Right cardiac atrium (tissue), 5 donors: ENCODE measurements around the gene IRAK3. TPM values are rescaled to one million over a fixed set of nuclear protein-coding genes. Genes with fewer than 3 reads are reported as not detected.

Experiments
- ATAC-seq, 2 donors: fragments of 200-7000 bp; cut with Tn5 transposase; one replicate each; pipeline versions ENCODE4 v1.8.0 to v1.9.1; 2020; ENCODE audit warnings: moderate library complexity in 2 of 2, mild to moderate bottlenecking in 1 of 2
- DNase-seq, 3 donors: peaks; one replicate each; pipeline ENCODE4 v3.0.0-alpha.2; 2020
- H3K27ac ChIP-seq: one replicate; pipeline ENCODE4 v1.5.1; 2013; ENCODE audit warnings: mild to moderate bottlenecking, low read length, control low read depth, moderate library complexity
- H3K27me3 ChIP-seq: one replicate; pipeline ENCODE4 v1.6.1; 2013; ENCODE audit not compliant: control insufficient read depth, insufficient read depth
- H3K4me1 ChIP-seq: one replicate; pipeline ENCODE4 v1.6.1; 2013; ENCODE audit warnings: low read length; ENCODE audit not compliant: control insufficient read depth, insufficient read depth
- H3K4me3 ChIP-seq: one replicate; pipeline ENCODE4 v1.5.1; 2013; ENCODE audit warnings: low read length, control low read depth
- H3K9me3 ChIP-seq: one replicate; pipeline ENCODE4 v1.6.1; 2013; ENCODE audit warnings: low read length; ENCODE audit not compliant: control insufficient read depth
- WGBS: extraction: QIAGEN DNeasy Blood & Tissue Kit; methylation state at CpG from one replicate; pipeline ENCODE4 v1.1.7; 2013; 5-methylcytosine and 5-hydroxymethylcytosine counted together
- intact Hi-C, 4 donors: fragments of 100-400 bp; cut with DNase I; formaldehyde crosslinking; loops; one replicate each; pipeline versions ENCODE4 v1.11.0 to v1.14.0; 2022 to 2023
- polyA plus RNA-seq: library from polyadenylated mRNA; stranded (reverse); fragments of 200-250 nt; gene quantifications from one replicate; pipeline ENCODE4 v1.2.3, GENCODE V29; 2013
- total RNA-seq, 4 donors: library from RNA; stranded (reverse); fragmentation: NEBNext Ultra II Directional; extraction: Animal tissue kit (Norgen Biotek cat#: 25700); gene quantifications; one replicate each; pipeline ENCODE4 v1.2.1, GENCODE V29; 2021
- donor health status: healthy with polysubstance abuse.
- donor health status: DM: no; HTN: yes; CAD: no.
- donor health status: DM: no; HTN: no; CAD: no.
- donor health status: DM: no; HTN: yes; CAD: no; lungs with severe emphysema.
- donor health status: DM: yes; HTN: yes; CAD: no.

IRAK3 gene
- total and polyA plus RNA-seq, 5 donors = 4.1 to 17.0 (median 9.2) TPM

DNA sequence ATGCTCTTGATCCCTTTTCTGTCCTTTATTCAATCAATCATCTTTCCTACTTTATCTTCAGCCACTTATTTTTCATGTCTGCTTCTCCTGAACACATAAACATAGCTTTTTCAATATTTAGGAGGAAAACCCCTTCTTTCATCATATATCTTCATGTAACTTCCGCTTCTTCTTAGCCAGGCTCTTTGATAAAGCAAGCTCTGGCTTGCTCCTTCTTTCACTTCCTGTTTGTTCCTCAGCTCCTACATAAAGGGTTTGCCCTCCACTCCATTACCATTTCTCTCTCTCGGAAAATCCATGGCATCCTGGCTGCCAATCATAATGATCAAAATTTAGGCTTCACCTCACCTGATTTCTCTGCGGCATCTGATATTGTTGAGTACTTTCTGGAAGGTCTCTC lies 79.5 kb downstream of the IRAK3 start:
- intact Hi-C loops = no loop called here
- DNase-seq (no peak), ATAC-seq (no peak)
- WGBS = 61% methylated on average over 3 of the region's 3 CpGs
- H3K9me3 ChIP-seq = no peaks in the 10 kb centered on the region
- no peak overlapping the region for H3K27ac ChIP-seq
- H3K4me3 ChIP-seq = no peak overlapping the region
- H3K27me3 ChIP-seq = no peaks in the 10 kb centered on the region
- no peaks in the 10 kb centered on the region for H3K4me1 ChIP-seq

DNA sequence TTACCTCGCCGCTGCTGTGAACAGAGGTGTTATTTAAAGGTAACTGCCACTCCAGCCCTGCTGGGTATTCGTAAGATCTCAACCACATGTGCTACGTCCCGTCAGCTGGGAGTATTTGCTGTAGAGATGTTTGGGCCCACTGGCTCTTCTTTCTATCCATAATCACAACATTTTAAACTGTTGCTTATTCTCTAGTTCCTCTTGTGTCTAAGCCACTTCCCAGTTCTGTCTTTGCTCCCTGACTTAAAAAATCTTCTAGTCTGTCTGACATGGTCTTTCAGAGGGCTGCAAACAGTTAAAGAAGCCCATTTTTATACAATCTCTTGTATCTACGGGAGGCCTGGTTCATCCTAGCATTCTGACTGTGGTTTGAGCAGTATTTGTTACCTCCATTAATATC lies 80.1 kb downstream of the IRAK3 start:
- Histone ChIP-seq H3K4me3 (no peak overlapping the region), H3K27ac (no peak overlapping the region), H3K27me3 (no peaks in the 10 kb centered on the region), H3K4me1 (no peaks in the 10 kb centered on the region), H3K9me3 (no peaks in the 10 kb centered on the region)
- no peak for DNase-seq
- intact Hi-C loops = no loop called here
- ATAC-seq = no peak
- whole genome bisulfite sequencing = 75% methylated on average over 6 of the region's 6 CpGs

DNA sequence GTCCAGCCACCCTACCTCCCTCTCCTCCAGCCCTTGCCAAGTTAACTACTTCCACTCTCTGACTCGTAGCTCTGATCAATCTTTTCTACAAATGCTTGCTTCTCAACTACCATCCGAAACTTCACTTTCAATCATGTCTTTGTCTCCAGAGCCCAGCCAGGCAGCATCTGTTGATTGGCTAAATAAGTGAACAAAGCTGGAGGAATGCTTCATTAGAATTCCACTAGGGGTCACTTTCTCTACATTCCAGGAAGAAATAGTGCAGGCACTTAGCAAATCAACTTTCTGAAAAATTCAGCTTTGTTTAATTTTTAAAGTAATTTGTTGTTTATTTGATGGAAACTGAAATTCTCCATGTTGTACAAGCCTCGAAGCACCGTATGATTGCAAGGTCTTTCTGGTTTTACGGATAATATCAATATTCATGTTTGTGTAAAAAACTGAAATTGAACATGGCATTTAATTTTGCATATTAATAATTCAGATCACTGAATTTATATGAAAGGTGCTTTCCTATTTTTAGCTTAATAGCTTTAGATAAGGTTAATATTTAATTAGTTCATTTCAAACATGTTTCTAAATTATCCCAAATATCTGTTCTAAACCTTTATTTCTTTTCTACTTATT lies 80.9 kb downstream of the IRAK3 start:
- ATAC-seq (peak; percentile 40 to 51), DNase-seq (peak in 1 of 3 donors; percentile 46)
- WGBS = 64% methylated on average over 5 of the region's 5 CpGs
- Histone ChIP-seq H3K4me1 (no peaks in the 10 kb centered on the region), H3K27me3 (no peaks in the 10 kb centered on the region), H3K27ac (no peak overlapping the region), H3K9me3 (no peaks in the 10 kb centered on the region), H3K4me3 (no peak overlapping the region)
- intact Hi-C loops = loop anchor here in 2 of 4 donors (10.0 kb wide), 2 partner anchors 135 to 425 kb away; no protein-coding TSS in a partner anchor

DNA sequence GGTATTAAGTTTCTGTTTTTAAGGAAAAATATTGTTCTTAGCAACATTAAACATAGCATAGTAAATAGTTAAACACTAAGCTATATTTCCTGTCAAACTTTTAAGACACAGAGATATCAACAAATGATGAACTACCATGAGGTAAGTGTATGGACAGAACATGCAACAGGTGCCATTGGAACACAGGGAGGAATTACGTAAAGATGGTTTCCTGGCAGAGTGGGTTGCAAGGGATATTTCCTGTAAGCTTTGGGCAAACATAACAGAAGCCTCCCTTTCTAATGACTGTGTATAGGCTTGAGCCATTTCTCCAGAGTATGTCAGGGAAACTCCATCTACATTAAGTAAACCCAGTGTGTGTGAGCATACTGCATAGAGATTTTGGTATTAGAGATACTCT lies 81.6 kb downstream of the IRAK3 start:
- no peak for ATAC-seq
- H3K27me3 ChIP-seq = no peaks in the 10 kb centered on the region
- no peaks in the 10 kb centered on the region for H3K4me1 ChIP-seq
- no peaks in the 10 kb centered on the region for H3K9me3 ChIP-seq
- 79% methylated on average over 1 of the region's 1 CpG for WGBS
- no peak for DNase-seq
- intact Hi-C loops = loop anchor here in 2 of 4 donors (10.0 kb wide), 2 partner anchors 134 to 424 kb away; no protein-coding TSS in a partner anchor
- no peak overlapping the region for H3K4me3 ChIP-seq
- H3K27ac ChIP-seq = no peak overlapping the region

DNA sequence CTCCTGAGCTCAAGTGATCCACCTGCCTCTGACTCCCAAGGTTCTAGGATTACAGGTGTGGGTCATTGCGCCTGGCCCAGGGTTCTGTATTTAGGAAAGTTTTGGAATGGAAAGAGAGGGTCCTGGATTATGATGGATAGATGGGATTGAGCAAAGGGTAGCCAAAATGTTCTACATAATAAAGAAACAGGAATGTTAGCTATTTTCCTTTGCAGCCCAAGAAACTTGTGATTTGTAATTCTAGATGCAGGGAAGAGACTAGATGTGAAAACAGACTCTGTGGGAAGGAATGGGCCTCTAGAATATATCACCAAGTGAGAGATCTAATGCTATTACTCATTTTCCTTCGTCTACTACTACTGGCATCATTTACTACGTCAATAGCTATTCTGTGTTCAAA lies 83.6 kb downstream of the IRAK3 start:
- H3K27ac ChIP-seq = no peak overlapping the region
- H3K4me3 ChIP-seq = no peak overlapping the region
- WGBS = 61% methylated on average over 3 of the region's 3 CpGs
- intact Hi-C loops = loop anchor here in 2 of 4 donors (10.0 kb wide), 2 partner anchors 132 to 422 kb away; no protein-coding TSS in a partner anchor
- H3K4me1 ChIP-seq = no peaks in the 10 kb centered on the region
- ATAC-seq (no peak), DNase-seq (no peak)
- no peaks in the 10 kb centered on the region for H3K9me3 ChIP-seq
- no peaks in the 10 kb centered on the region for H3K27me3 ChIP-seq

DNA sequence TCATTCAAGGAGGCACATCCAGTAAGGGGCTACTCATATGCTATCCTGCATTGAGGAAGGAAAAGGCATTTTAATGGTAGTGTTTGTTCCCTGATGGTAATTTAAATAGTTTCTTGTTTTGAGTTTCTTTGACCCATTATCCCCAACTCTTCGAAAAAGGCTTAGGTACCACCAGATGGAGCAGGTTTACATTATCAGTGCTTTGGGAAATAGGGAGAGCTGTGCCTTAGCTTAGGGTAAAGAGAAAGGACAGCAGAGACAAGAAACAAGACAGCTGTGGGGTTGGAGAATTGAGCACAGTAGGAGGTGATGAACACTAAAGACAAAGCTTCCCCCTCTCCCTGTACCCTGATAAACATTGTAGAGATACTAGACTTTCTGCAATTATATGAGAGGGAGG lies 84.1 kb downstream of the IRAK3 start:
- intact Hi-C loops = loop anchor here in 2 of 4 donors (10.0 kb wide), 2 partner anchors 132 to 422 kb away; no protein-coding TSS in a partner anchor
- WGBS = 73% methylated on average over 1 of the region's 1 CpG

DNA sequence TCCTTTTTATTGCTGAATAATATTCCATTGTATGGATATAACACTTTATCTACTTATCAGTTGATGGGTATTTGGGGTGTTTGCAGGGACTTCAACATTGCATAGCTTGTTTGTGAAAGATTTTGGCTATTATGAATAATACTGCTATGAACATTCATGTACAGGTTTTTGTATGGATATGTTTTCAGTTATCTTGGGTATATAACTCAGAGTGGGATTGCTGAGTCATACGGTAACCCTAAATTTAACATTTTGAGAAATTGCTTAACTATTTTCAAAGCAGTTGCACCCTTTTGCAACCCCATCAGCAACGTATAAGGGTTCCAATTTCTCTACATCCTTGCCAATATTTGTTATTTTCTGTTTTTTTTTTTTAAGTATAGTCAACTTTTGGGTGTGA lies 86.0 kb downstream of the IRAK3 start:
- no peak overlapping the region for H3K4me3 ChIP-seq
- no peak overlapping the region for H3K27ac ChIP-seq
- no peaks in the 10 kb centered on the region for H3K27me3 ChIP-seq
- H3K4me1 ChIP-seq = no peaks in the 10 kb centered on the region
- no peaks in the 10 kb centered on the region for H3K9me3 ChIP-seq
- DNase-seq (no peak), ATAC-seq (no peak)
- WGBS = 61% methylated on average over 2 of the region's 2 CpGs
- intact Hi-C loops = loop anchor here in 3 of 4 donors (5.0 to 10.0 kb wide), 3 partner anchors 130 to 420 kb away; no protein-coding TSS in a partner anchor

More for the DNA sequence above, 84.1 kb downstream of the IRAK3 start:
- Histone ChIP-seq H3K4me1 (no peaks in the 10 kb centered on the region), H3K27me3 (no peaks in the 10 kb centered on the region), H3K9me3 (no peaks in the 10 kb centered on the region), H3K27ac (no peak overlapping the region), H3K4me3 (no peak overlapping the region)
- no peak for DNase-seq
- ATAC-seq = no peak

DNA sequence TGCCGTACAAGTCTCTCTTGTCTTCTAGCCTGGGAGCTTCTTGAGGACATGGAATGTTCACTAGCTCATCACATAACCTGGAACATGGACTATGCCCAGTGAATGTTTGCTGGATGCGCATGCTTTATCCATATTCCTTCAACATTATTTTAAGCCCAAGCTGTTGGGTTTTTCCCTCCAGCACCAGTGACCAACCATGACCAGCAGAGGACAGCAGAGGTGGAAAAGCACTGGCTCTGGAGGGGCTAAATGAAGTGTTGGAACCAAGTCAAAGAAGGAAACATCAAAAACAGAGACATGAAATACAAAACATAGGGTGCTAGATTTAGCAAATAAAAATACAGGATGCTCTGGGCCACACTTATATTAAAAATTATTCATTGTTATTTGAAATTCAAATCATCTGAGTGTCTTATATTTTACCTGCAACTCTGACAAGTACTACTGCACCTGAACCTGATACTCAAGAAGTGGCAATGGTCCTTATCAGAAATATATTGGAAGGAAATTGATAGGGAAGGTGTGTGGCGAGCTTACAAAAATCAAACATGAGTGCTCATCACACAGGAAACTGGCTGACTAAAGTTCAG lies 90.2 kb downstream of the IRAK3 start:
- H3K9me3 ChIP-seq = no peaks in the 10 kb centered on the region
- no peaks in the 10 kb centered on the region for H3K27me3 ChIP-seq
- ATAC-seq = no peak
- 36% methylated on average over 3 of the region's 3 CpGs for WGBS
- H3K4me3 ChIP-seq = no peak overlapping the region
- H3K4me1 ChIP-seq = no peaks in the 10 kb centered on the region
- no peak for DNase-seq
- intact Hi-C loops = loop anchor here in 3 of 4 donors (5.0 to 10.0 kb wide), 3 partner anchors 126 to 416 kb away; no protein-coding TSS in a partner anchor
- H3K27ac ChIP-seq = no peak overlapping the region

DNA sequence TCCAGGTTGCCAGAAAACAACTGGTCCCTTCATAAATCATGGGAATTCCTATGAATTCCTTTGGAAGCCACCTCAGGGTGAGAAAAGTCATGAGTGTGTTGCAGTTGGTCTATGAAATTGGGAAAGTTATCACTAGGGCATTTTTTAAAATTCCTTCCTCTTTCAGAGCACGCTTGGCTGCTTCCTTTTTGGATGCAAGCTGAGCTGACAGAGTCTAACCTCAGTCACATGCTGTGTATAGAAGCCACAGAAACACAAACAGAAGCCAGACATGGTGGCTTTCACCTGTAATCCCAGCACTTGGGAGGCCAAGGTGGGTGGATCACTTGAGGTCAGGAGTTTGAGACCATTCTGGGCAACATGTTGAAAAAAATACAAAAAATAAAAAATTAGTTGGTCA lies 91.5 kb downstream of the IRAK3 start:
- 72% methylated on average over 1 of the region's 1 CpG for WGBS
- ATAC-seq (no peak), DNase-seq (no peak)
- H3K4me3 ChIP-seq = no peak overlapping the region
- H3K4me1 ChIP-seq = no peaks in the 10 kb centered on the region
- no peak overlapping the region for H3K27ac ChIP-seq
- intact Hi-C loops = loop anchor here in 1 of 4 donors (10.0 kb wide), 1 partner anchor 124 kb away; no protein-coding TSS in a partner anchor
- no peaks in the 10 kb centered on the region for H3K9me3 ChIP-seq
- H3K27me3 ChIP-seq = no peaks in the 10 kb centered on the region

DNA sequence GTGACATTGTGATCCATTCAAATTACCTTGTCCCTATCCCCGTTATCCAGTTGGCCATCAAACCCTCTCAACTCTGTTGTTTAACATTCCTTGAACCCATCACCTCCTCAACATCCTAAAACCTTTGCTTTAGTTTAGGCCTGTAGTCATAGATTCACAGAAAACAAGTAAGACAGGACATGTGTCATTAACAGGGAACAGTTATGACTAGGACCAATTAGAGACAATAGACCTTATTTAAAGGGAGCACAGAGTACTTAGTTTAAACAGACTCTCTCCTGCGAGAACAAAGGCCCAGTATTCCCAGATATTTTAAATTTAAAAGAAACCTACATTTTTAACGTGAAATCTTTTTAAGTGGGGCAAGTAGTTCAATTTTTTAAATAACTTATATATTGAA lies 93.2 kb downstream of the IRAK3 start:
- ATAC-seq = no peak
- intact Hi-C loops = loop anchor here in 1 of 4 donors (10.0 kb wide), 1 partner anchor 123 kb away; no protein-coding TSS in a partner anchor
- WGBS = 88% methylated on average over 3 of the region's 3 CpGs

DNA sequence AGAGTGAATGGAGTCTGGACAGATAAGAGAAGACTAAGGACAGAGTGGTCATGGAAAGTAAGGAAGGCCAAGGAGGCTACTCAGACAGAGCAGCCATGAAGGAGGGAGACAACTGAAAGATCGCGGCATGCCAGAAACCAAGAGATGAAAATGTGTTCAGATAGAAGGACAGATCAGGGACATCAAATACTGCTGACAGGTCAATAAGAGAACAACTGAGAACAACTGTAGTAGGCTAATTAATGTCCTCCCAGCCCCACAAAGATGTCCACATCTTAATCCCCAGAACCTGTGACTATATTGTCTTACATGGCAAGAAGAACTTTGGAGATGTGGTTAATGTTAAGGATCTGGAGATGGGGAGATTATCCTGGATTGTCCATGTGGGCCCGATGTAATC lies 98.3 kb downstream of the IRAK3 start:
- 95% methylated on average over 3 of the region's 3 CpGs for WGBS
- H3K4me1 ChIP-seq = no peaks in the 10 kb centered on the region
- DNase-seq = no peak
- intact Hi-C loops = loop anchor here in 1 of 4 donors (10.0 kb wide), 1 partner anchor 118 kb away; no protein-coding TSS in a partner anchor
- no peaks in the 10 kb centered on the region for H3K27me3 ChIP-seq
- H3K4me3 ChIP-seq = no peak overlapping the region
- H3K27ac ChIP-seq = no peak overlapping the region
- ATAC-seq = no peak
- no peaks in the 10 kb centered on the region for H3K9me3 ChIP-seq

More for the DNA sequence above, 93.2 kb downstream of the IRAK3 start:
- Histone ChIP-seq H3K9me3 (no peaks in the 10 kb centered on the region), H3K27me3 (no peaks in the 10 kb centered on the region), H3K4me1 (no peaks in the 10 kb centered on the region), H3K4me3 (no peak overlapping the region), H3K27ac (no peak overlapping the region)
- DNase-seq = no peak
